ENCODE measurements around the gene SLC23A2.
"Not testable (repeated sequence)": the region's sequence is repeated elsewhere in the genome, so short reads cannot be mapped to it uniquely, and the experiment has no call there.

SLC23A2 gene

DNA sequence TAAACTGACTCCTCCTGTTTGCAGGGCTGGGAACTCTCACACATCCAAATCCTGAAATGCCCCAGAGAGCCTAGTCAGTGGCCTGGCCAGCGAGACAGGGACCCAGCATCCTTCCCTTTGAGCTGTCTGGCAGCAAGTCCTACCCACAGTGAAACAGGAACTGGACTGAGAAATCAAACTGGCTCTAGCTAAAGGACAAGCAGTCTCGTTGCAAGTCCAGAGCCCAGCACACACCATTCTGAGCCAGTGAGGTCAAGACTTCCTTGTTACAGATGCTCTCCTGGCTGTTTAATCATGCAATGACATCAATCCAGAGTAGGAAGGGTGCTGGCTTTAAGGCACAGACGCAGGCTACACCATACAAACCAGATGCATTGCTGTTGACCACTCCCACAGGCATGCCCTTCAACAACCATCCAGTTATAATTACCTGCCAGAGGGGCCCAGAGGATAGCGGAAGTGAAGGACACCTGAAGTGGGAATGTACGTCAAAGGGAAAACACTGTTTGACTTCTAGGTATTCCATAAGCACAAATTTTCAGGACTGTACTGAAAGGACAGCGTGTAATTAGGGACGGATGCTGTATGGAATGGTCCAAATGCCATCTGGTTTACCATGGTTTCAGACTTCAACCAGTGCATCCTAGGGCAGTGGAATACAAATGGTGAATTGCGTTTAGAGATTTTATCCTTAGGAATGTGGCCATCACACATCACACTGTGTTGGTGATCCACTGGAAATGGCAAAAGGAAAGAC, 114.4 kb downstream of the SLC23A2 start:
- DNase-seq (ENCODE audit: low read depth): no peak
- no peak overlapping the region for H3K4me3 ChIP-seq (ENCODE audit: low read depth, low read length)
- TF ChIP-seq, protein P1, sequence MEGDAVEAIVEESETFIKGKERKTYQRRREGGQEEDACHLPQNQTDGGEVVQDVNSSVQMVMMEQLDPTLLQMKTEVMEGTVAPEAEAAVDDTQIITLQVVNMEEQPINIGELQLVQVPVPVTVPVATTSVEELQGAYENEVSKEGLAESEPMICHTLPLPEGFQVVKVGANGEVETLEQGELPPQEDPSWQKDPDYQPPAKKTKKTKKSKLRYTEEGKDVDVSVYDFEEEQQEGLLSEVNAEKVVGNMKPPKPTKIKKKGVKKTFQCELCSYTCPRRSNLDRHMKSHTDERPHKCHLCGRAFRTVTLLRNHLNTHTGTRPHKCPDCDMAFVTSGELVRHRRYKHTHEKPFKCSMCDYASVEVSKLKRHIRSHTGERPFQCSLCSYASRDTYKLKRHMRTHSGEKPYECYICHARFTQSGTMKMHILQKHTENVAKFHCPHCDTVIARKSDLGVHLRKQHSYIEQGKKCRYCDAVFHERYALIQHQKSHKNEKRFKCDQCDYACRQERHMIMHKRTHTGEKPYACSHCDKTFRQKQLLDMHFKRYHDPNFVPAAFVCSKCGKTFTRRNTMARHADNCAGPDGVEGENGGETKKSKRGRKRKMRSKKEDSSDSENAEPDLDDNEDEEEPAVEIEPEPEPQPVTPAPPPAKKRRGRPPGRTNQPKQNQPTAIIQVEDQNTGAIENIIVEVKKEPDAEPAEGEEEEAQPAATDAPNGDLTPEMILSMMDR (IDR thresholded peaks at IDR 0.05; ENCODE audit: insufficient read depth, low read depth, low read length, missing control alignments): no peak

DNA sequence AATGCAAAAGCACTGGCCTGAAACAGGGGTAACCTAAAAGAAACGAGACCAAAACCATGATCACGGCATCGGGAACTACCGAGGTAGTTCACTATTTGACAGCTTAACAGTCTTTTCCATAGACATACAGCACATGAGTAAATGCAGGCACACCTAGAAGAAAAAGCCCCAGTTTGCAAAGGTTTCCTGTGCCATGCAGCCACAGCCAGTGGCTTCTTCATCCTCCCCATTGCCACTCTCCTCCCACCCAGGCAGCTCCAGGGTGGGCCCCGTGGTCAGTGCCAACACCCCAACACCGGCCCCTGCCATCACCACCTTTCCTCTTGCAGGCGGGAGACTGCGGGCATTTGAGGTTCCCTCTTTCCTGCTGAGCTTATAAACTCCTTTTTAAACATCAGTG, 115.4 kb downstream of the SLC23A2 start:
- no peak for DNase-seq (ENCODE audit: low read depth)
- TF ChIP-seq, protein P1 (IDR thresholded peaks at IDR 0.05; ENCODE audit: insufficient read depth, low read depth, low read length, missing control alignments): no peak
- H3K4me3 ChIP-seq (ENCODE audit: low read depth, low read length): no peak overlapping the region

DNA sequence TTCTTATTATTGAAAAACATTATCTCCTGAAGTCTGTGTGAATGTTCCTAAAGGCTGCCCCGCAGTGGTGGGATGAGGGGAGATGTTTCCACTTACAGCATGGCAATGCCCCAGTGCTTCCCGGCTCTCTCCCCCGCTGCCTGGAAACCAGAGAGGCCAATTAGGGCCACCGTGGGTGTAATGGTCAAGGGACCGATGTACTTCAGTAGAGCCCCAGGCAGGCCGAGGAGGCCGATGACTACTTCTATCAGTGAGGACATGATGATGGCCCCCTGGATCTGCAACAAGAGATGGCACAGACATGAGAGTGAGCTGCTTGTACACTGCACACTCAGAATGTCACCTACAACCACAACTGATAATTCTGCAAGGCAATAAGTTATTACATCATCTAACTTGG, 117.8 kb downstream of the SLC23A2 start:
- no peak overlapping the region for H3K4me3 ChIP-seq (ENCODE audit: low read depth, low read length)
- no peak for DNase-seq (ENCODE audit: low read depth)
- TF ChIP-seq, protein P1 (IDR thresholded peaks at IDR 0.05; ENCODE audit: insufficient read depth, low read depth, low read length, missing control alignments): no peak

DNA sequence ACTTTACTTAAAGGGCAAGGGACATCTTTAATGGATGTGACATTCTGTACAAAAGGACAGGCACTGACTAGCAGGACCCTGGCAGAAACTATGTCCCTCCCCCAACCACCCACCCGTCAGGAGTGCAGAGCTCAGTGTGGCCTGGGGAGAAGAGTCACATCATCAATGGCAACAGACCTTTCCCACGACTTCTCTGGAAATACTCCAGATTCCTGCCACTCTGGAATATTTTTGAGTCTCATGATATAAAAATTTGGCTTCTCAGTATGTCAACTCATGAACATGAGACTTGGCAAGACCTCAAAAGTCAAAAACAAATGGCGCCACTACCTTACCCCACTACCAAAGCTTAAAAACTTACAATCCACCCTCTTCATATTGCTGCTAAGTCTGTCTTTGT, 118.3 kb downstream of the SLC23A2 start:
- TF ChIP-seq, protein P1 (IDR thresholded peaks at IDR 0.05; ENCODE audit: insufficient read depth, low read depth, low read length, missing control alignments): no peak
- no peak for DNase-seq (ENCODE audit: low read depth)
- H3K4me3 ChIP-seq (ENCODE audit: low read depth, low read length): no peak overlapping the region

DNA sequence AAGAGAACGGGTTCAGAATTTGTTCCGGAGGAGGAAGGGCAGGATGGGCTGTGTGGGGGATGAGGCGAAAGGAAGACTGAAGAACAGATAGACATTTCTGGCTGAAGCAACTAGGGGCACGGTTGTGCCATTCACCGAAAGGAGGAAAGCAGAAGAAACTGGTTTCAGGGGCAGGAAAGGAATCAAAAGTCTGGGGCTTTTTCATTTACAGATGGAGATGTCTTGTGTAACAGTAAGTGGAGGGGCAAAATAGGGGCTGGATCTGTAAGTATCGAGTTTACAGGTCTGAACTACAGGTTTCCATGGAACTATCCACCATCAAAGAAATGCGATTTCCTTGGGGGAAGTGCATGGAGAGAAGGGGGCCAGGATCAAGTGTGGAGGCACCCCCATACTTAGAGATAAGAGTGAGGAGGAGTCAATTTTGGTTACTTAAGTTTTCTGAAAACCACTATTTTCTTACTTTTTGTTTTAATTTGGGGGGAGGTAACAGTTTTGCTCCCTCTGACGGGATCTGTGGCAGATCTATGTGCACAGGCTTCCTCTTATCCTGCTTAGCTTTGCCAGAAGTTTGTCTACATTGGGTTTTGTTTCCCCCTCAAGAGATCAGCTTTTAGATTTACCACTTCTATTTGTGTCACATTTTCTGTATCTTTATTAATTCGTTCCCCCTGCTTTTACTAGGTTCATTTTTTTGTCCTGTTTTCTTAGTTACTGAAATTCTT, 120.1 kb downstream of the SLC23A2 start:
- no peak for DNase-seq (ENCODE audit: low read depth)
- no peak overlapping the region for H3K4me3 ChIP-seq (ENCODE audit: low read depth, low read length)
- TF ChIP-seq, protein P1 (IDR thresholded peaks at IDR 0.05; ENCODE audit: insufficient read depth, low read depth, low read length, missing control alignments): no peak

DNA sequence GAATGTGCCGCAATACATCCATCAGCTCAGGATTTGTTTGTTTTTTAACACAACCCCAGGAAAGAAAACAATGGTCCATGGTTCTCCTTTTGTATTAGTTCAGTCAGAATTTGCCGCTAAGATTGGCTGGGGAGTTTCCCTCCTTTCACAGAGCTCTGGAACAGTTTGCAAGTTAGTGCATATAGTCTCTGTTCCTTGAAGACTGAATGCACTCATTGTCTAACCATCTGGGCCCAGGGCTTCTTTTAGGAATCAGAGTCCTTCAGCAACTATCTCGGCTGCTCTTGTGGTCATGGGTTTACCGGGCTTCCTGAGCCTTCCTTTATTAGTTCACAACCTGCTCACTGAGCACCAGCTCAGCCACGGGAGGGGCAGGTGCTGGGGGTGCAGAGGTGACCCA, 121.3 kb downstream of the SLC23A2 start:
- no peak overlapping the region for H3K4me3 ChIP-seq (ENCODE audit: low read depth, low read length)
- no peak for DNase-seq (ENCODE audit: low read depth)
- TF ChIP-seq, protein P1 (IDR thresholded peaks at IDR 0.05; ENCODE audit: insufficient read depth, low read depth, low read length, missing control alignments): no peak

DNA sequence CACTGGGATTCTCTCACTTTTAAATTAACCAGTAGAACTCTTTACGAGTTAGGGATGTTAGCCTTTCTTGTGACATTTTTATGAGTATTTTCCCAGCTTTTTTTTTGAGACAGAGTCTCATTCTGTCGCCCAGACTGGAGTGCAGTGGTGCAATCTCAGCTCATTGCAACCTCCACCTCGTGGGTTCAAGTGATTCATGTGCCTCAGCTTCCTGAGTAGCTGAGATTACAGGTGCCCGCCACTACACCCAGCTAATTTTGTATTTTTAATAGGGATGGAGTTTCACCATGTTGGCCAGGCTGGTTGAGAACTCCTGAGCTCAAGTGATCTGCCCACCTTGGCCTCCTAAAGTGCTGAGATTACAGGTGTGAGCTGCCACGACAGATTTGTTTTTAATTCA, 123.2 kb downstream of the SLC23A2 start:
- not testable (repeated sequence) for DNase-seq (ENCODE audit: low read depth); H3K4me3 ChIP-seq (ENCODE audit: low read depth, low read length)

Measured in GM12865 (cell line).